HCT116 (cell line): Measurements from ENCODE around the gene DNAJB5.

ENCODE experiments used
- CTCF ChIP-seq, 3 experiments: fragments of 200-600 bp in 1 of 3; sonication (generic) in 1 of 3; IDR thresholded peaks in 2 of 3; conservative IDR thresholded peaks in 1 of 3; 2 replicates each; pipeline ENCODE4 v1.5.1; 2012 to 2017; ENCODE audit warnings: low read depth in 2 of 3, low read length in 2 of 3, antibody characterized with exemption in 1 of 3, borderline replicate concordance in 1 of 3, control low read depth in 1 of 3, mild to moderate bottlenecking in 1 of 3, mixed read lengths in 1 of 3, mixed run types in 1 of 3, moderate library complexity in 1 of 3; ENCODE audit not compliant: insufficient read depth in 1 of 3
- EZH2 ChIP-seq: fragments of 200-600 bp; sonication (generic); IDR thresholded peaks from 2 replicates; pipeline ENCODE4 v1.6.1; 2017; ENCODE audit warnings: antibody characterized with exemption, mixed run types
- EZH2phosphoT487 ChIP-seq: fragments of 200-600 bp; IDR thresholded peaks from 2 replicates; pipeline ENCODE4 v1.6.1; 2018; ENCODE audit warnings: antibody characterized with exemption, borderline replicate concordance
- MAX ChIP-seq: IDR thresholded peaks from 2 replicates; pipeline ENCODE4 v1.6.1; 2012
- POLR2A ChIP-seq: IDR thresholded peaks from 2 replicates; pipeline ENCODE4 v1.7.0; 2011; ENCODE audit warnings: borderline replicate concordance; ENCODE audit not compliant: insufficient read depth, insufficient read length; ENCODE audit errors: extremely low read depth
- POLR2AphosphoS5 ChIP-seq: IDR thresholded peaks from 2 replicates; pipeline ENCODE4 v1.6.1; 2011; ENCODE audit warnings: mild to moderate bottlenecking, low read depth, low read length, moderate library complexity
- RAD21 ChIP-seq: IDR thresholded peaks from 2 replicates; pipeline ENCODE4 v1.6.1; 2012; ENCODE audit warnings: low read depth, mild to moderate bottlenecking
- REST ChIP-seq: IDR thresholded peaks from 2 replicates; pipeline ENCODE4 v1.6.1; 2012; ENCODE audit warnings: low read depth
- SIN3A ChIP-seq: IDR thresholded peaks from 2 replicates; pipeline ENCODE4 v1.6.1; 2012; ENCODE audit warnings: low read depth
- SRF ChIP-seq: IDR thresholded peaks from 2 replicates; pipeline ENCODE4 v1.6.1; 2012; ENCODE audit warnings: low read depth

DNA sequence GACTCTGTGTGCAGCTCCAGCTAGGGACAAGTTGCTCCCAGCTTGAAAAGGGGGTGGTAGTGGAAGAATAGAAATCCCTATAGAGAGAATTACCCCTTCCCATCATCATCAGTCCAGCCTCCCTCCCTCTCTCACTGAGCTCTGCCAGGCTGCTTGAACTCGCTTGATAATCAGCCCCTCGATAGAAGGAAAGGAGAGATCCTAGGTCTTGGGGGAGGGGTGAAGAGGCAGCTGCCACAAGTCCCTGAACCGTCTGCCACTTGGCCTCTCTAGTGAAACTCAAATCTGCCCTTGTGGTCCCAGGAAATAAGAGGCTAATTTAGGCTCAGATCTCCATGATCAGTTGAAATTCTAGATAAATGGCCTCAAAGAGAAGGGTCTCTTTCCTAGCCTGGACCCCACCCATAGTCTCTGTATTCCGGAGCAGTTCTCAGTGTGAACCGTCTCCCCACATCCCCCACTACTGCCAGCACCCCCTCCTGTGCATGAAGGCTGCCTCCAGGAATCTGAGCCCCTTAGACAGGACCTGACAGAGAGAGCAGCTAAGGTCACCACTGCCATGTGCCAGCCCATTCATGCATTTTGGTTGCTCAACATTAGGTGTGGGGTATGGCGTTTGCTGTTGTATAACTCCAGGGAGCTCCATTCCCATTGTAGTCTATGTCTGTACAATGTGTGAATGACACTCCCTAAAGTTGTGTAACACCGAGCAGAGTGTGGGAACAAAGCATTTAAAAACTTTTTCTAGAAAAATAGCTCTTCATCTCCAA is 5.5 kb downstream of the DNAJB5 start:
- no peak for TF ChIP-seq SIN3A
- no peak for TF ChIP-seq MAX
- no peak for TF ChIP-seq EZH2
- no peak for TF ChIP-seq CTCF (IDR thresholded peaks at IDR 0.05 in 2 of 3, conservative IDR thresholded peaks at IDR 0.05 in 1 of 3; ENCODE audit: borderline replicate concordance in 1 of 3, insufficient read depth in 1 of 3, low read depth in 2 of 3, low read length in 2 of 3)
- no peak for TF ChIP-seq REST
- no peak for TF ChIP-seq EZH2phosphoT487
- TF ChIP-seq POLR2A: no peak
- TF ChIP-seq POLR2AphosphoS5: no peak
- no peak for TF ChIP-seq SRF
- TF ChIP-seq RAD21: no peak
